NCI-H2171 (cell line): ENCODE results near the gene CLTCL1.

Experiments used
- DNase-seq: peaks from one replicate; lab custom pipeline; 2025; lab: John Stamatoyannopoulos, UW

The CLTCL1 gene

DNA sequence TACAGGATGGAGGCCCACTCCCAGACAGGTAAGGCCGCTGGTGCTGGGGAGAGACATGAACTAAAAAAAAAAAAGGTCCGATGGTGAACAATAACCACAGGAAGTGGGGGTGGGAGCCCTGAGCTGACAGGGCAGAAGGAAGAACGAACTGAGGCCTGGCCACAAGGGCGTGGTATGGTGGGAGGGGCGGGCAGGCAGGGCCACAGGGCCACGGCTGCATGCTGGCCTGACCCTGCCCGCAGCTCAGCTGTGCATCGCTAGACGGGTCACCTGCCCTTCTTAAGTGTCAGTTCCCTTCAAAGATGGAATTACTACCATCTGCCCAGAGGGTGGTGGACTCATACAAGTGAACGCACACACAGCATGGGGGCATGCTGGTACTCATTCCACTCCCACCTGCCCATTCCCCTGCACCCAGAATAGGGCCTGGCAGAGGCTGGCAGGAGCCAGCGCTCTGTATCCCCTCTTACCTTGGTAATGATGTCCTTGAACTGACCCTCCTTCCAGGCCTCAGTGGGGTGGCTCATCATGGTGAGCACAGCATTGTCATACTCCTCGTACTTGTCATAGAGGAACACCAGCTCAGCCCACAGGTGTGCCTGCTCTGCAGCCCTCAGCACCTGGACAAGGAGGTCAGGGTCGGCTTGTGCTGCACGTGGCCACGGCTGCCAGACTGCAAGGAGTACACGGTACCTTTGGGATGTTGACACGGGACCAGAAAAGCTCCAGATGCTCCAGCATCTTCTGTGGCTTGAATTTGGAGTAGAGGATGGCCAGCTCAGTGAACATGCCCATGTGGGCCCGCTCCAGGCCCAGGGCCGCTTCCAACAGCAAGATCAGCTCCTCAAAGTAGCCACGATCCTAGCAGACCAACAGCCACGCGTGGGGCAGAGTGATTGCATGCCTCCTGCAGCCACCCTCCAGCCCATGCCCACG, 95.5 kb downstream of the CLTCL1 start:
- no peak for DNase-seq

DNA sequence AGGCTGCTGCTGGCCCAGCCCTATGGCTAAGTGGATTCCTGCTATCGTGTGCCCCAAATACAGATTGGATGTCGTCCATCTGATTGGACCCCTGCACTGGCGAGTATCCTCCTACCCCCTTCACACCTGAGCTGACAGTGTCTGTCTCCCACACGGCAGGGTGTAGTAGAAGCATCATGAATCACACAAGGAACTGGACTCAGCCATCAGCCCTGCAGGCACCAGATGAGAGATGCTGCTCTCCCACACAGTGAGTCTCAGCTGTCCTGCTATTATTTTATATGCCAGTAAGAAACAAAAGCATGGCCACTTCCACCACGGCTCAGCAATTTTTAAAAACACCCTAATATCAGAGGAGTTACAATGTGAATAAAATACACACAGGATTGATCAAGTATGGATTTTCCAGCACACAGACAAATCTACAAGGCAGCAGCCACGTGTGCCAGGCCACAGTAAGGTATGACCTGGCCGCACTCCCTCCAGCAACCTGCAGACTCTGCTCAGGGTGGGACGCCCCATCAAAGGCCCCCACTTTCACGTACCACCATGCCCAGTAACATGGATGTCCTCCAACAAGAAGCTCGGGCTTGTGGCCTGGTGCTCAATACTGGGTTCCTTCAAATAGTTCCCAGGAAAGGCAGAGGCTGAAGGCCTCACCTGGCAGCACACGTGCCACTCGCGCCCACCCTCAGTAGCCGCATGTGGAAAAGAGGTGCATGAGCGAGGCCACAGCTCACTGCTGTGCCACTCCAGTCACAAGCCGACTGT, 96.6 kb downstream of the CLTCL1 start:
- DNase-seq, result no peak

DNA sequence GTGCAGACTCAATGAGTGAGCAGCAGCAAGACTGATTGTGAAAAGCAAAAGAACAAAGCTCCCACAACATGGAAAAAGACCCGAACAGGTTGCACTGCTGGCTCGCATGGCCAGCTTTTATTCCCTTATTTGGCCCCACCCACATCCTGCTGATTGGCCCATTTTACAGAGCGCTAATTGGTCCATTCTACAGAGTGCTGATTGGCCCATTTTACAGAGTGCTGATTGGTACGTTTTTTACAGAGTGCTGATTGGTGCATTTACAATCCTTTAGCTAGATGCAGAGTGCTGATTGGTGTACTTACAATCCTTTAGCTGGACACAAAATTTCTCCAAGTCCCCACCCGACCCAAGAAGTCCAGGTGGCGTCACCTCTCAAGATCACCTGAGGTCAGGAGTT, 97.6 kb downstream of the CLTCL1 start:
- DNase-seq, result no peak

DNA sequence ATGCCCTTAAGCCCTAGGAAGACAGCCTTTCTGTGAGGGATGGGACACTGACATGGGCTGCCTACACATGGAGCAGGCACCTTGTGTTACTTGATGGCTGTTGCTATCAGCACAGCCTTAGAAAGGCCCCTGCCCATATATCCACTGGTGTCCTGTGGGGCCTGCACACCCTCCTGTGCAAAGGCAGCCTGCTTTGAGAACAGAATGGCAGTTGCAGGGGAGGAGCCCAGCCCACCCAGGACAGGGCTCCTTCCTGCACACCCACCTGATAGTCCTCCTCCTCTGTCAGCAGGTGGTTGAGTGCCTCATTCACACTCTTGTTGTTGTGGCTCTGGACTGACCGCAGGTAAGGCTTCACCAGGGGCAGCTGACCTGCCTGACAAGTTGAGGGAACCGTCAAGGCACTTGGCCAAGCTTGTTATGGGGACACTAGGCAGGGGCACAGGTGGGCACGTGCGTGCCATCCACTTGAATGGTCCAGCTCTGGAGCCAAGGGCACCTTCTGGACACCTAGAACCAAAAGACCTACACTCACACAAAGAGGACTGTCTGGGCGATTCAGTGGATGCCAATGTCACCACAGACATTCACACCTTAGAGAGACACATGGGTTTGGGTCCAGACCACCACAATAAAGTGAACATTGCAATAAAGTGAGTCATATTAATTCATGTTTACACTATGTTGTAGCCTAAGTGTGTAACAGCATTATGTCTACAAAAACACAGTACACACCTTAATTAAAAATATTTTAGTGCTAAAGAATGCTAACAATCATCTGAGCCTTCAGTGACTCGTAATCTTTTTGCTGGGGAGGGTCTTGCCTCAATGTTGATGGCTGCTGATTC, 103.6 kb downstream of the CLTCL1 start:
- DNase-seq, result no peak

DNA sequence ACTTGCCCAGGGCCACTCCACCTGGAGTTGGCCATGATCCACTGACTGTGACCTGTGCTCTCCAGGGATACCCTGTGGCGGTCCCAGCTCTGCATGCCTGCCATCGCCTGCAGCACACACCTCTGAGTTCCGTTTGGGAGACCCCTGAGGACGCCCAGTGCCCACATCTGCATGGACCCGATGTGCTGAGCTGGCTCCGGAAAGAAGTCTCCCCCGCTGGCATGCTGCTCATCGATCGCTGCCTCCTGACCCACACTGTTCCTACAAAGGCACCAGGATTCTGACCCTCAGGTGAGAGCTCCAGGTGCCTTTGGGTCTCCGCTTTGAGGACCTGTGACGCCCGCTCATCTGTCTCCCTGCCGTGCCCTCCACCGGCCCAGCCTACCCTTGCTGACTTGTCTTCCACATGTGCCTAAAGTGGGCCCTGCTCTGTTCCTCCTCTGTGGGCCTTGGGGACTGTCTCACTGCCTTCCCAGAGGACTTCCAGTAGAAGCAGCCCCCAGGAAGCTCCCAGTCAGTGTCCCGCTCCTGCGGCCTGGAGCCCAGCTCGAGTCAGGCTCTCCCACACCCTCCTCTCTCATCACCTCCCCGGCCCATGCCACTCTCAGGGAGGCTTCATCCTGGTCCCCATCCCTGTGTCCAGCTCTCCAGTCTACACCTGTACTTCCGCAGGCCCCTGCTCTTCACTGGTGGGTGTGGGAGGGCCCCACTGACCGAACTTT, 107.1 kb downstream of the CLTCL1 start:
- DNase-seq, result no peak

DNA sequence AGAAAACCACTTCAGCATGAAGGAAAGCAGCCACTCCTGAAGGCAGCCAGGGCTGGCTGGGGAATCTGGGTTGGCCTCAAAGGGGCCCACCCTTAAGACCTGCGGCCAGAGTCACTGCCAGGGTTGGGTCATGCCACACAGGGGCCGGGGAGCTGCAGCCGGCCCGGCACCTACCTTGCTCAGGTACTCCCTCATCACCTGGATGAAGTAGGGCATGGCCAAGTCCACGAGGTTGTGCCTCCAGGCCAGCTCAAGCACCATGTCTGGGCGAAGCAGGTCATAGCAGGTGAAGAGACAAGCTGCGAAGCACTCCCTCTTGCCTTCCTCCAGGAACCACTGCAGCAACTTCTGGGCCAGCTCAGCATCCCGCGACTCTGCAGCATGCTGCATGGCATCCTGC, 108.3 kb downstream of the CLTCL1 start:
- no peak for DNase-seq

DNA sequence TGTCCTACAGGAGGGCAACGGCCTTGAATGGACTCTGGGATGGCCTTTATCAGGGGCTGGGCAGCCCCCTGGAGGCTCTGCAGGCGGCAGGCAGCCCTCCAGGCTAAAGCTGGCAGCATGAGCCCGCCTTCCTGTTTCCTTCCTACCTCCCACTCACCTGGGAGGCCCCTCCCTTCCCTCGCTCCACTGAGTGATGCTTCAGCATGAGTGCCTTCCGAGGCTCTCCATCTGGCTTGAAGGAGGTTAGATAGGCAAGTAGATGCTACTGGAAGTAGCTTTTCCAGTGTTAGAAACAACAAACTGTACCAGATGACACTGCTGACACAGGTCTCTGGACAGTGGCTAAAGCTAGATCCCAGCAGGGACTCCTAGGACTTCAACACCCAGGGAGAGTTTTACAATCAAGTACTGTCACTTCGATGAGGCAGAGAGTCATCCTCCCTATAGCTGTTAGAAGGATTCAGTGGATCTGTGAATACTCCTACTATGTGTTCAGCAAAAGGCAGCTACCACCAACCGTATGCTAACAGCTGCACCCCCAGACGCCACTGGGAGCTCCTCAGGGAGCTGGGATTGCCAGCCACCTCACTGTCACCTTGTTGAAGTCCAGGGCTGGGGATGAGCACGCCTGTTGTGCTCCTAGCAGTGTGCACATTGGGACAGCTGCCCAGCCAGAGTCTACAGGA, 108.9 kb downstream of the CLTCL1 start:
- peak; percentile 70 for DNase-seq

DNA sequence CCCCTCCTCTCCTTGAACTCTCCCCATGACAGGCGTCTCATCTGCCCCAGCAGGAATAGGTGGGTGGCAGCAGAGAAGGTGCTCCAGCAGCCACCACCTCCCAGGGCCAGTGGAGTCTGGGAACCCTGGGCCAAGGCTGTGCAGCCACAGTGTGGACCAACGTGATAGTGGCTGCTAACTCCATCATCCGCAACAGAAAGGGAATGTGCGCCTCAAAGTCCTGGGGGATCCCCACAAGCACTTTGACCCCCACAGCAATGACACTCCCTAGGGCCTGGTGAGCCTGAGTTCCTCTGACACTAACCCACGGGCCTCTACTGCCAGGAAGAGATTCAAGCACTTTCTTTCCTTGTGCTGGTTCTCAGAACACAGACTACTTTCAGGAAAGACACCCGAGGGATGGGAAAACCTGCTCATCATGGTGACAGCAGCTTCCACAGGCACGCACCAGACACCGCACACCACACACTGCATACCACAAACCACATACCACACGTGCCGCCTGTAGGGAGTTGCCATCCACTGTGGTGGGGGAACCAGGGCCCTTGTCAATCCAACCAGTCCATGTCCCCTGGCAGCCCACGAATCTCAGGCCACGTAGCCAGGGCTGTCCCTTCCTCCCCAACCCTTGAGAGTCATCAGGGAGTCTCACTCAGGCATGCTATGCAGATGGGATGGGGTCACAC, 109.6 kb downstream of the CLTCL1 start:
- DNase-seq, result no peak

DNA sequence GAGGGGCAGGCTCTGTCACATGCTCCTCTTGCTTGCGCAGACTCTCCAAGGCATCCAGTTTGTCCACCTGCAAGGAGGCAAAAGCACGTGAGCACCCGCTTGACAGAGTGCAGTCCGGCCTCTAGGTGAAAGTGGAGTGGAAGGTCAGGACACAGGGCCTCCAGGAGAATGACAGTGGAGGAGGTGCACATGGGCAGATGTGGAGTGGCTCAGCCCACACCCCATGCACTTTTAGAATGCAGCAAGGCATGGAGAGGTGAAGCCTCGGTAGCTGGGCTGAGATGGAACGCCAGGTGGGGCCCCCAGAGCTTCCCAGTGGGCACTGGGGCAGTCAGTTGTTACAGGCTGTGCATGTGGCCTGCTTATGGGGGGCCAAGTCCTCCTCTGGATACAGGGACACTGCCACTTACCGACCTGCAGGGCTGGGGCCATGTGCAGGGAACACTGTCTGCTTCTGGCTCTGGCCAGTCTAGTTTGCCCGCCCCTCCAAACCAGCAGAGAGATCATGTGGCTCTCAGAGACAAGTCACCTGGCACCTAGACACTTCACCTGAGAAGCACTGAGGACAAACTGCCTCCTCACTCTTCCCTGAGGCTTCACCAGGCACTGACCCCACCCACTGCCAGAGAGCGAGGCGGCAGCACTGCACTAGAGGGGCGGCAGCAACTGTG, 110.6 kb downstream of the CLTCL1 start:
- DNase-seq, result no peak

DNA sequence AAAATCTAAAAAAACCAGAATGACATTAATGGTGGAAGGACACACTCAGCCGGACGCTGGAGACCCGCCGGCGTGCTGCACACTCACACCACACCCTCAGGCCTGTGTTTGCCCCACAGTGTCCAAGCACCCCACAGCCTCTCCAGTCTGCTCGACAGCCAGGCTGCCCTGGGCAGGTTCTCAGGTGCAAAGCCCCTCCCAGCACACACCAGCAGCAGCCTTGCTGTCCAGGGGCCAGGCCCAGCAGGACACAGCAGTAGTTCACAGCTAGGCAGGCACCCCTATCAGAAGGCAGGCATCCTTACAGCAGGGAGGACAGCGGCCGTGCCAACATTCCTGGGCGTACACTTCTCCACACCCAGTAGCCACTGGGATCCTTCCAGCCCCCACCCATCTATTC, 111.3 kb downstream of the CLTCL1 start:
- no peak for DNase-seq

DNA sequence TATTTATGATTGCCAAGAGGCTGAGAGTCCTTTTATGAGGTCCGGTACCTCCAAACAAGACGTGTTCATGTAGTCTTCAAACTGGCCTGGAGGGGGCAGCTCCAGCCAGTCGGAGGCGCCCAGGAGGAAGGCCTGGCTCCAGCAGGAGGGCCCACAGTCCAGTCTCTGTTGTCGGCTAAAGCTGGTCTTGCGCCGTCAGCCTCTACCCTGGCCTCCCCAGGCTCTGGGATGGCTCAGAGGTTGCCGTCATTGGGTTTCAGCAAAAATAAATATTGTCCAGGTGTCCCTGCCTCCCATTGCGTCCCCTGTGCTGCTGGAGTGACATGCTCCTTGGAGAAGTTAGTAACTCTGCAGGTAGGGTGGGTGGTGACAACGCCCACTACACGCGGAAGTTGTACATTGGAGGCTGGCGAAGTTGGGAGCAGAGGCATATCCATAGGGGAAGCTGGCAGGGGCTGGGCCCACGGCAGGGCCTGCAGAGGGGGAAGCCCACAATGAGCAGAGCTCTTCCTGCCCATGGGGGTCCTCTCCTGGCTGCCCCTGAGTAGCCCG, 111.9 kb downstream of the CLTCL1 start:
- DNase-seq, result no peak

DNA sequence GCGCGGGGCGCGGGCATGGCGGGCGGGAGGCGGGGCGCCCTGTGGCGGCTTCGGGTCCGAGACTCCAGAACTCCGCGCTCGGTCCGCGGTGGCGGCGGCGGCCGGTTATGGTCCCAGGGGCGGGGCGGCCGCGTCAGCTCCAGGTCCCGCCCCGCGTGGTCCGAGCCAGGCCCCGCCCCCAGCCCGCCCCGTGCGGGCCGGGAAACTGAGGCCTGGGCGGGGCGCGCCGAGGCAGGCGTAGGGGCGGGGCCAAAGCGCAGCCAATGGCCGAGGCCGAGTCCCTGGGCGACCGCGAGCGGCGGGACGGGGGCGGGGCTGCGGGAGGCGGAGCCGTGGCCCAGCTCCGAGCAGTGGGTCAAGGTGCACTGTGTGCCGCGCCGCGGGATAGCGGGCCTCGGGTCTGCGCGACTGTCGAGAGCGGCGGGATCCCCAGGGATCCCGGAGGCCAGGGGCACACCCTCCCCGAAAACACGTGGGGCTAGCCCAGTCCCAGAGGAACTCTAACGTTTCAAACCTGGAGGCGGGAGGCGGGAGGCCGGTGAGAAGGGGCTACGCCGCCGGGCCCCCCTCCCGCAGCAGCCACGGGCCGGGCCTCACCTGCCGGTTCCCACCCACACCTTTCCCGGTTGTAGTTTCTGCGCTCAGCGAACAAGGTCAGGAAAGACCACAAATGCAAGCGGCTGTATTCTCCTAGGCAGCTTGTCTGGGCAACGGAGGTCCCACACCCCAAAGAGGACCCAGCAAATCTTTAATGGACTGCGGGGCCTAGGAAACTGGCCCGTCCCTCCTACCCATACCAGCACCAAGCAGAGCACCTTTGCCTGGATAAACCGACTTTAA, 112.6 kb downstream of the CLTCL1 start, which contains the start of gene SLC25A1:
Gene SLC25A1, minus strand, starts transcription at position 80 of the 840 bp plus-strand sequence. Its CDS starts 63 bp downstream, at position 17.
- DNase-seq, result peak; percentile 91

DNA sequence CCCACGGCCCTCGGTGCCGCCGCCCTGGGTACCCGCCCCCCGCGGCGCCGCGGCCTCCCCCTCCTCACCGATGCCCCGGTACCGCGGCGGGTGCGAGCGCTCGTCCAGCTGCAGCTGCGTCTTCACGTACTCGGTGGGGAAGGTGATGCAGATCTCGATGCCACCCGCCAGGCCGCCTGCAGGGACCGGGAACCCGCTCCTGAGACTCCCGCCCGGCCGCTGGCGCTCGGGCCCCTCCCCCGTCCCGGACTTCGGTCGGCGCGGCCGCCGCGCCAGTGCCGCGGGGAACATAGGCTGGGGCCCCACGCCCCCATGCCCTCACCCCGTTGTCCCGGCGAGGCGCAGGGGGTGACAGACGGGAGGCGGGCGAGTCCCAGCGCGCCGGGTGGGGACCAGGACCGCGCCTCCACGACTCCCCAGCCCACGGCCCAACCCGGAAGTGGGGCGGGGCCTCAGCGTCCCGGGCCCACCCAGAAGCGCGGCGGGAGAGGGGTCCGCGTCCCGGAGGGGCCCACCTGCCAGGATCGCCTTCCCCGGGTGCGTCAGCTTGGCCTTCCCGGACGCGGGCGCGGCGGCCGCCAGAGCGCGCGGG, 113.4 kb downstream of the CLTCL1 start:
- peak; percentile 78 for DNase-seq

DNA sequence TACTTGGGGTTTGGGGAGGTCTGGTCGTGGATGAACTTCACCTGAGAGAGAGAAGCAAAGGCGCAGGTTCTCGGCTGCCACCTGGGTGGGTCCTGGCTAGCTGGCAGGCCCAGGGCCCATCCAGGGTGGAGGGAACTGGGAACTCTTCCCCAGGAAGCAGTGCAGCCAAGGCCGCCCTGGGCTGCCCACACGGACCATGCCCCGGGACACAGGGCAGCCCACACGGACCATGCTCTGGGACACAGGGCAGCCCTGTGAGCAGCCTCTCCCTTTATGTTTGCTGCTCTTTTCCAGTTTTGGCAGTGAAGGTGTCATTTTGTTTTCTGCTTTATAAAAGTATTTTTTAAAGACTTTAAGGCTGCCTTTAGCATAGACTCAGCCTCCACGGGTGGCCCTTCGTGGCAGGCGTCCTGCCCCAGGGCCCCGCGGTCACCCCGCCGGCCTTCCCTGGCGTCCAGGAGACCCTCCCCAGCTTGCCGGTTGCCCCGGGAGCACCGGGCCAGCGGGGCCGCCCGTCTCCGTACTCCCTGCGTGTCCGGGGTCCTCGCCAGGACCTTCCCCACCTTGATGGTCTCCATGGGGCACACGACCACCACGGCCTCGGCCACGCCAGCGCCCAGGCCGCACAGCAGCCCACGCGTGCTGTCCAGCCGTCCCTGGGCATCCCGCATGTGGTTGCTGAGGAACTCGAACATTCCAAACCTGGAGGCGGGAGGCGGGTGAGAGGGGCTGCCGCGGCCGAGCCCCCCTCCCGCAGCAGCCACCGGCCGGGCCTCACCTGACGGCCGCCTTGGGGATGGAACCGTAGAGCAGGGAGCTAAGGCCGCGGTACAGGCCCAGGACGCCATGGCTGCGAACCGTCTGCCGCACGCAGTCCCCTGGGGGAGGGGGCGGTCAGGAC, 114.1 kb downstream of the CLTCL1 start:
- no peak for DNase-seq

DNA sequence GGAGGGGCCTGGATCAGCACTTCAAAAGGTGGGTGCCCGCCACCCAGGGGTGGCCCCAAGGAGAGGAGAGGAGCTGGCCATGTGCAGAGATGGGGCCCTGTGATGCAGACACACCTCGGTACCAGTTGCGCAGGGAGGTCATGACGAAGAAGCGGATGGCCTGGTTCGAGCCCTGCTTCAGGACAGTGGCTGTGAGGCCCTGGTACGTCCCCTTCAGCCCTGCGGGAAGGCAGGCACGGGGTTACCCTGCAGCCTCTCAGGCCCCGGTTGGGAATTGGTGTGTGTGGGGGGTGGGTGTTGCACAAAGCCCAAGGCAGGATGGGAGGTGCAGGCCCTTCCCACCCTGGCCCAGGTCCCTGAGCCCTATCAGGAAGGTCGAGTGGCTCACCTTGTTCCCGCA, 114.8 kb downstream of the CLTCL1 start:
- DNase-seq, result no peak

DNA sequence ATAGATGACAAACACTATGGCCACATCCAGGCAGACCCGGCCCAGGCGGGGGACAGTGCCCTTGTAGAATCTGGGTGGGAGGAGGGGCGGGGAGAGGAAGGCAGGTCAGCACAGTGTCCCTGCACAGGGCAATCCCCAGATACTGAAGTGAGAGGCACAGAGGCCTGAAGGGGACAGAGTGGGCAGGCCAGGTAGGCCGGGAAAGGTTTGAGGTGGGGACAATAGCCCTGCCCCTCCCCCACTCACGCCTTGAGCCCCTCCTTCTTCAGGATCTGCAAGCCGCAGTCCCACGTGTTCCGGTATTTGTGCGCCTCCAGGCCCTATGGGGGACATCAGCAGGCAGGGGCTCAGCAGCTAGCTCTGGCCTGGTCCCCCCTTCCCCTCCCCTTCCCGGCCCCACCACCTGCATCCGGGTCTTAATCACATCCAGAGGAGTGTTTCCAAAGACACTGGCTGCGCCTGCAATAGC, 115.3 kb downstream of the CLTCL1 start:
- no peak for DNase-seq
